Neural progenitor cell (in vitro differentiated cells): ENCODE measurements around the gene HAL.

ENCODE experiments used
- EZH2phosphoT487 ChIP-seq: fragments of 200-600 bp; sonication (generic); IDR thresholded peaks from 2 replicates; pipeline ENCODE4 v1.6.1; 2017; ENCODE audit warnings: antibody characterized with exemption
- TF ChIP-seq, protein P1 (sequence below): fragments of 200-600 bp; sonication (generic); IDR thresholded peaks from 2 replicates; pipeline ENCODE4 v1.5.1; 2017; ENCODE audit warnings: antibody characterized with exemption, mild to moderate bottlenecking

DNA sequence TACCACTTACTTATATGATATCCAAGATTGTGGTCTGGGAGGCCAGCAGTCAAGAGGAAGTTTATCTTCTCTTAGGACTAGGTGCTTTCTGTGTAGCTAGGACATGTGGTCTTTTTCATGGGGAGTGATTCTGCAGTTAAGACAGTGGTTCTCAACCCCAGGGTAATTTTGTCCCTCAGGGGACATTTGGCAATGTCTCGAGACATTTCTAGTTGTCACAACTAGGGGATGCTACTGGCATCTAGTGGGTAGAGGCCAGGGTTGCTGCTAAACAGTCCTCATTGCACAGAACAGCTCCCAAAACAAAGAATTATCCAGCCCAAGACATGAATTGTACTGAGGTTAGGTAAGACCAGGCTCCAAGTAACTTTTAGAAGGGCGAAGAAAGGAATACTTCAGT lies 33.0 kb downstream of the HAL start:
- TF ChIP-seq, protein P1, sequence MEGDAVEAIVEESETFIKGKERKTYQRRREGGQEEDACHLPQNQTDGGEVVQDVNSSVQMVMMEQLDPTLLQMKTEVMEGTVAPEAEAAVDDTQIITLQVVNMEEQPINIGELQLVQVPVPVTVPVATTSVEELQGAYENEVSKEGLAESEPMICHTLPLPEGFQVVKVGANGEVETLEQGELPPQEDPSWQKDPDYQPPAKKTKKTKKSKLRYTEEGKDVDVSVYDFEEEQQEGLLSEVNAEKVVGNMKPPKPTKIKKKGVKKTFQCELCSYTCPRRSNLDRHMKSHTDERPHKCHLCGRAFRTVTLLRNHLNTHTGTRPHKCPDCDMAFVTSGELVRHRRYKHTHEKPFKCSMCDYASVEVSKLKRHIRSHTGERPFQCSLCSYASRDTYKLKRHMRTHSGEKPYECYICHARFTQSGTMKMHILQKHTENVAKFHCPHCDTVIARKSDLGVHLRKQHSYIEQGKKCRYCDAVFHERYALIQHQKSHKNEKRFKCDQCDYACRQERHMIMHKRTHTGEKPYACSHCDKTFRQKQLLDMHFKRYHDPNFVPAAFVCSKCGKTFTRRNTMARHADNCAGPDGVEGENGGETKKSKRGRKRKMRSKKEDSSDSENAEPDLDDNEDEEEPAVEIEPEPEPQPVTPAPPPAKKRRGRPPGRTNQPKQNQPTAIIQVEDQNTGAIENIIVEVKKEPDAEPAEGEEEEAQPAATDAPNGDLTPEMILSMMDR = peak; percentile 57
- no peak for TF ChIP-seq EZH2phosphoT487
